HG02884 (cell line): ENCODE measurements around the gene LMAN1L.

Experiments
- ATAC-seq: cut with Tn5 transposase; IDR thresholded peaks from one replicate; pipeline ENCODE4 v1.9.1; 2021; ENCODE audit warnings: mild to moderate bottlenecking, moderate library complexity; ENCODE audit not compliant: unreplicated experiment

Gene LMAN1L

DNA sequence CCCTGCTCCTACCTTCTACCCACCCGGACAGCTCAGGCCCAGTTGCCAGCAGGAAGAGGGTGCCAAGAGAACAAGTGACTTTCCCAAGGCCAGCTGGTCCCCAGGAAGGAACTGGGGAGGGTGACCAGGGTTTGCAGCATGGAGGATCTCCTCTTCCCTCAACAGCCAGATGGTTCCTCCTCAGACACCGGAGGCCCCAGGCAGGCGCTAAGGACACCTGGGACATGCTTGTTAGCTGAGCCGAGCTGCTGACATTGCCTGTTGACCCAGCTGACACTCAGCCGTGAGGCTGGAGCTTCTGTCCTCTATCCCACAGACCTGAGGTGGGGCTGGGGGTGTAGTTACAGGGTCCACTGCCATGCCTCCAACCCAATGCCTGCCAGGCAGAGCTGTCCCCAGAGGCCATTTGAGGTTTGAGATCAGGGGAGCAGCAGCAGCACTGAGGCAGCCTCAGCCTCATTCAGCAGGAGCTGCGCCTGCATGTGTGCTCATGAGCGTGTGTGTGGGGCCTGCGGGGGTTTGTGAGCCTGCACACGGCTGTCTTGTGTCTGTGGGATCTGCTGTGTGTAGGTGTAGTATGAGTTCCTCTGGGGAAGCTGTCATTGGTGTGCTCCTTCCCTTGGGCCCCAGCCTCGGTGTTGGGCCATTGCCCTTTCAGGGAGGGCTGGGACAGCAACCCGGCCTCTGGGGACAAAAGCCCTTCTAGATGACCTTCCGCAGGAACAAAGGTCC lies 20.9 kb downstream of the LMAN1L start:
- ATAC-seq, result no peak

DNA sequence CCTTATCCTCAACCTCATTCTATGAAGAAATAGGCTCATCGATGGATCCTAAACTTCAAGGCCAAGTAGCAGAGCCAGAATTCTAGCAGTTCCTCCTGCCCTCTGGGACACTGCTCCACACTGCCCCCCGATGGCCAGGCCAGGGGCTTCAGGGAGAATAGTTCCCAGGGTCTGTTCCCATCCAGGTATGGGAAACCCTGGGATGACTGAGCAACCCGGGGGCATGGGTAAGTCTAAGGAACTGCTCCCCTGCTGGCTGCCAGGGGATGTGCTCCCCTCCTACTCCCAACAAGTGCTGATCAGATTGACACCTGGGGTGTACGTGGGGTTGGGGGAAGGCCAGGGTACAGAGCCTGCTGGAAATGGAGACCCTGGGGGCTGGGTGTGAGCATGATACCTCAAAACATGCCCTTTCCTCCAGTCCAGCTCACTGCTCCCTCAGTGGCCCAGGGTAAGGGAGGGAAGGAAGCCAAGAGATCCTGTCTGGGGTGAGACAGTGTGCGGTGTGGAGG lies 22.7 kb downstream of the LMAN1L start:
- no peak for ATAC-seq

DNA sequence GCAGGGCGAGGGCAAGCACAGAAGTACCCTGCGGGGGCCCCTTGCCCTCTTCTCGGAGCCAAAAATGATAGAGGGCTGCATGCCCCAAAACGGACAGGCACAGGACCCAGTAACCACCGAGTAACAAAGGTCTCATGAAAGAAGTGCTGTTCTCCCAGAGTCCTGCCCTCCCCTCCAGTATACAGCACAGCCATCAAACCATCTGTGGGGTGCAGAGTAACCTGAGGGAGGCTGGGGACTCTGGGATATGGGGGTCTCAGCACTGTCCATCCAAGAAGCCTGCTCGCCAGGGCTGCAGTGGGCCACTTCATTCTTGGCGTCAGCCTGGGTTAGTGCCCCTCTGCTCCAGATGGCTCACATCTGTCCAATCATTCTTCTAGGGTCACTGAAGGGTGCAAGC lies 24.2 kb downstream of the LMAN1L start:
- no peak for ATAC-seq

DNA sequence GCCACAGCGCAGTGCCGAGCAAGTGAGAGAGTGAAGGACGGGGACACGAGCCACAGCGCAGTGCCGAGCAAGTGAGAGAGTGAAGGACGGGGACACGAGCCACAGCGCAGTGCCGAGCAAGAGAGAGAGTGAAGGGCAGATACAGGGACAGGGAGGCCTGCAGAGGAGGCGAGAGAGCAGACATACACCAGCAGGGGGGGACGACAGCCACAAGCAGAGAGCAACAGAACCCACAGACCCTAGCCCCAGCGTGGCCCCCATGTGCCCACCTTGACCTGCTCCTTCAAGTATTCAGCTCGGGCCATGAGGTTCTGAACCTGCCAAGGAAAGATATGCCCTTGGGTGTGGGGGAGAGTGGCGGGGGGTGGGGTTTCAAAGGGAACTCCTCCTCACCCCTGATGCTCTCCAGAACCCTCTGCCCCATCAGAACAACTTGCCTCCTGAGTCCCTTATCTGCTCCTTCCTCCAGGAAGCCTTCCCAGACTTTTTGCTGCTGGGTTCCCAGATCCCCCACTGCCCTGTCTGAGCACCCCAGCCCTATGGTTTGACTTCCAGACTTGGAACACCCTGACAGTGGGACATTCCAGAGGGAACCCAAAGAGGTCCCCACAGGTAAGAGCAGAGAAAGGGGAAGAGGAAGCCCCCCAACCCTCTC lies 25.0 kb downstream of the LMAN1L start:
- ATAC-seq, result no peak

DNA sequence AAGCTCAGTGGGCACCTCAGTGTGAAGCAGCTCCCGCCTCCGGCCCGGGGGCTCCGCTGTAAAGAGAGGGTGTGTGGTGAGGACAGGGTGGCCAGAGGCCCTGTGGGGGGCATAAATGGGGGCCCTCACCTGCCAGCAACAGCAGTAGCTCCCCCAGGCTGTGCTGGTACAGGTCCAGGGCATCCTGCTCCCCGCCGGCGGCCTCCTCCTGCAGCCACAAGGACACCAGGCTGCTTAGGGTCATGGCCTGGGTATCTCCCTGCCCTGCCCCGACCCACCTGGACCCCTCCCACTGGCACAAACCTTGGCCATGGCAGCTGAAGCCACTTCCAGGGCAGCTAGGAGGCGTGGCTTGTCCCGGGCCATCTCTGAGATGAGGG lies 25.5 kb downstream of the LMAN1L start:
- ATAC-seq, result no peak

DNA sequence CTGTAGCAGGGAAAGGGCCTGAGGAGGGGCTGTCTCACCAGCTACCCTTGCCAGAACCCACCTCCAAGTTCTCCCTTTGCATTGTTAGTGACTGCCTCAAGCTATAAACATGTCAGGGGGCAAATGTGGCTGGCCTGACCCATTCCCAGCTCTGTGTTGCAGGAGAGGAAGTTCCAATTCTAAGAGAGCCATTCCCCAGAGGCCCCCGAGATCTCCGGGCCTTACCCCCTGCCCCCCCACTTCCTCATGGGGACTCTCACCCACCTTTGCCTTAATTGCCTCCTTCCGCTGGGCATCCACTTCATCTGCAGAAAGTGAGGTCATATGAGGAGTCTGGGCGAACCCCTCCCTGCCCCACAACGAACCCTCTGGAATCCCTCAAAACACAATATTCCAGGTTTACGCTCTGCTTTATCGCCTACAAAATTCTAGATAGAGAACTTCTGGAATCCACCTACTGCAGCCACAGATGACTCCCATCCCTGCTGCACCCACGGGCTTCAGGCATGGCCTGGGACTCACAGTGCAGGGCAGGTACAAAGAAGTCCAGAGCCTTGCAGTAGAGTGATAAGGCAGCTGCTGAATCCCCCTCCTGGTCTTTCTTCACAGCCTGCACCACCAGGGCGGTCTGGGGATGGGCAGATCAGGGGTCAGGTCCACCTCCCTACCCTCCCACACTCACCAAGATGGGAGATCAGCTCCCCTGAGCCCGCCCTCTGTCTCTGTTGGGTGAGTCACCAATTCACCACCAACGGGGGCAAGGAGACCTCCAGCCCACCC lies 26.3 kb downstream of the LMAN1L start:
- no peak for ATAC-seq

DNA sequence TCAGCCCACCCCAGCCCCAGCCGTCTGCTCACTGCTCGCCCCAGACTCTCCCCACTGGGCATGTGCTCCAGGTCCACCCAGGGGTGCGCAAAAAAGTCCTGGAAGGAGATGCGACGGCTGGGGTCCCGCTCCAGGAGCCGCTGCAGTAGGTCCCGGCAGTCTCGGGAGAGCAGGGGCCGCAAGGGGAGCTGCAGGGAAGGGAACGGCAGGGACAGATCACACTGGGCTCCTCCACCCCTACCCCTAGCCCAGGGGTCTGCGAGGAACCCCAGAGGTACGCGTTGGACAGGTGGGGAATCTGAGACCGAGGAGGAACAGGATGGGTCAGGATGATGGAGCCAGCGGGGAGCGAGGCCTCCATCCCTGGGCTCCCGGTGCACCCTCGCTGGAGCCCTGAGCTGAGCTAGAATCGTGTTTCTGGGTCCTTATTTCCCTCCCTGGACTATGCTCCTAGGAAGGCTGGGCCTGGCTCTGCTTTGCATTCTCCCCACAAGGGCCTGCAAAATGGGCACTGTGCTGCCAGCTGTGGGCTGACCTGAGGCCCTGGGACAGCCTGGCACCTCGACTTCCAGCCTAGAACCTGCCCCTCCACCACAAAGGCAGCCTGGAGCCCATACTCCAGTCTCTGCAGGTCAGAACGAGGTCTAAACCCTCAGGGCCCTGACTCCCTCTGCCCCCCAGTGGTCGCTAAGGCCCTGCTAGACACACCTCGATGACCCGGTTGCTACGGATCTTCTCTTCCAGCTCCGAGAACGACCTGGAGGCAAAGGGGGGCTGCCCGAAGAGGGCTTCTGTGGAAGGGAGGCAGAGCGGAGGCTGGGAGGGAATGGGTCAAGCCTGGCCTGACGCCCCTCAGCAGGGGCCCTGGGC lies 27.1 kb downstream of the LMAN1L start:
- ATAC-seq, result no peak

DNA sequence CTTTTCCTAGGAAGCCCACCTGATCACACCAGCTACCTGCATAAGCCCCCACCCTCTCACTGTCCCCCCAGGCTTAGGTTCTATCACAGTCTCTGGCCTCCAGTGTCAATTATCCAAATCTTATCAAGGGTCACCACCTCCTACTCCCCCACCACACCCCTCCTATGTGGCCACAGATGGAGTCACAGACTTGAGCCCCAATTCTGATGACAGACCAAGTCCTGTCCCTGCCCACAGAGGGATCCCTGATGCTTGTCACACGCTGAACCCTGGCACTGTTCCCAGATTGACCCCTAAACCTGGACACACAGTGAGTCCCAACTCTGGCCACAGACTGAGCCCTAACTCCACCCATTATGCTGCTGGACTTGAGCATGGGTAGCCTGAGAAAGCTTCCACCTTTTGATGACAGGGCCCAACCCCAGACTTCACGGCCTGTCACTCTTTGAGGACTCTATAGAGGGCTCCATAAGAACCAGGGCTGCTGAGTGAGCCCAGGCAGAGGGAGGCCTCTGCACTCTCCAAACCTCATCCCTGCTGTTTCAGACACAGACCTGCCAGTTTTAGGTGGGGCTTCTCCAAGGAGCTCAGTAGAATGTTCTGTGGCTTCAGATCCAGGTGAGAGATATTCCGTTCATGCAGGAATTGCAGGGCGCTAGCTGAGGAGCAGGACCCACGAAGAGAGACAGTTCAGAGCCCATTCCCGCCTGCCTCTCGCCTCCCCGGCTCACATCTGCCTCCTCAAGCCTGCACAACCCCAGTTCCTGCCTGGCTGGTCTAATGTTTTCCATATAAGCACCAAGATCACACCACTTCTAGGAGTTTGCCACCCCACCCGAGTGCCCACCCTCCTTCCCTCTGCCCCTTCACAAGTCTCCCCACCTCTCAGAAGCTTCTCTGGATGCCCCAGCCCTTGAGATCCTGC lies 28.5 kb downstream of the LMAN1L start:
- no peak for ATAC-seq

DNA sequence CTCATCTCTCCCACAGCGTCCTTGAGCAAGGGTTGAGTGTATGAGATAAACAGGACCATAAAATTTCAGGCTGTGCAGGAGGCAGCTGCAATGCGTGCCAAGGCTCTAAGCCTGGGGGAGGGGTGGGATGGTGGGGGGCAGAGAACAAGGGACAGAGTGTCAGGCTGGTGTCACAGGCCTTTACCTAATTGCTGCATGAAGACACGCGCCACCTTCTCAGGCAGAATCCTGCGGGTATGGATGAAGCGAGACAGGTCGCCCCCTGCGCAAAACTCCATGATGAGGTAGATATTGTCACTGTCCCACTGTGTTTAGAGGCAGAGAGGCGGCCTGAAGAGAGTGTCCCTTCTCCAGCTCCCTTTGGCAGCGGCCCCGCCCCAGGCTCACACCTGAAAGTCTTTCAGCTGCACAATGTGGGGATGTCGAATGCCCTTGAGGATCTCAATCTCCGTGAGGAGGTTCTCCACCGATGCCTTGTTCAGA lies 29.3 kb downstream of the LMAN1L start:
- ATAC-seq, result no peak

DNA sequence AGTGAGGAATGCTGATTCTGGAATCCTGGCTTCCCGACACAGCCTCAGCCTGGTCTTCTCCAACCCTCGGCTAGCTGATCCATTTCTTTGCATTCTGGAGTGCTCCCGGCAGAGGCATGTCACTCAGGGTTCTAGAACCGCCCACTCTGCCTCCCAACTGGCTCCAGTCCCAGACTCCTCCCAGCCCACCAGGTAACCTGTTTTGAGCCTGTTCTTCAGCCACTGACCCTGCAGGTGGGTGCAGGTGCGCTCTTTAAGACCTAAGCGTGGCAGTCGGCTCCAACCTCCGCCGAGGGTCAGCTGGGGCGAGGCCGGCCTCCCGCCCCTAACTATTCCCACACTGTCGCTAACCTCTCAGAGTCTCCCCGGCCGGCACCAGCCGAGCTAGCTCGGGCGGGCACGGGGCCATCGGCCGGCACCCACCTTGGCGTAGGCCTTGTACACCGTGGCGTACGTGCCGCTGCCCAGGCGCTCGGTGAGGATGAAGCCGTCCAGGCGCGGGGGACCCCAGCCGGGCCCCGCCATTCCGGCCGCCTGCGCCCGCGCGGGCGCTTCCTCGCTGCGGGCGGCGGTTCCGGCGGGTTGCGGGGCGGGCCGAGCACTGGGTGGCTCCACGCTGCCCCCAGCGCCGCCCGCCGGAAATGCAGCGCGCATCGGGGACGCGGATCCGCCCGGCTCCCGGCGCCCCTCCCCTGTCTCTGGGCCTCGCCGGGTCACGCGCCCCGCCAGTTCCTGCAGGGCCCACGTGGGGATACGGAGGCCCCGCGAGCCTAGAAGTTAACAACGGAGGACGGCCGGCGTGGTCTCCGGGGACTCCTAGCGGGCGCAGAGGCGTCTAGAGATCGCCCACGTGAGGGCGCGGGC lies 30.2 kb downstream of the LMAN1L start, which contains the start of gene ULK3:
Gene ULK3, minus strand, starts transcription at position 576 of the 864 bp plus-strand sequence. Its CDS starts 51 bp downstream, at position 525.
- peak; percentile 80 for ATAC-seq

DNA sequence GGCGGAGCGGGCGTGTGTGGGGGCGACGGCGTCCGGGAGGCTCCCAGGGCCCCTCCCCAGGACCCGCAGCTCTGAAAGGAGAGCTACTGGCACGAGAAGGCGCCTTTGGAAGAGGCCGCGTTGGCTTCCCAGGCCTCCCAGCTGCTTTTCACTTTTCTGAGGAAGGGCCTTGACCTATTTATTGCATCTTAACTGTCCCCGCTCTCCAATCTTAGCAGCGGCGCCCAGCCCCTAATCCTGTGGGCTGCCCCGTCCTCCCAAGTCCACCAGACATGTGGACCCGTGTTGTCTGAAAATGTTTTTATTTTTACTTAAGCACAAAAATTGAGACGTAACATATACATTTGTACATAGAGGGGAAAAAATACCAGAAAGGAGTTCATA lies 30.8 kb downstream of the LMAN1L start:
- no peak for ATAC-seq

DNA sequence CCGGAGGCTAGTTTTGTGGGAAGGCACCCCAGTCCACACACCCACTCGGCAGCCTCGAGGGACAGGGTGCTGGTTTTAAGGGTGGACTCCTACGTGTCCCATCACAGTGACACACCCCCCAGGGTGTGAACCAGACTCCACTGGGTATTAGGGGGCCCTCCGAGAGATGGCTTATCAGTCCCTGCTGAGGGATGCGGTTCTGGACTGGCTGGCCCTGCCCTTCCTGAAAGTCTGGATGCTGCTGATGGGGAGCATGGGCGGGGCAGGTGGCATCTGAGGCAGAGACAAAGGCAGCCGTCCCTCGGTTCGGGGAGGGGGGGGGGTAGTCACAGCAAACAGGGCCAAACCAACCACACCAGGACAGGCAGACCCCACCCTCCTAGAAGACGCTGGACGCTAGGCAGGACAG lies 31.3 kb downstream of the LMAN1L start:
- ATAC-seq, result no peak

DNA sequence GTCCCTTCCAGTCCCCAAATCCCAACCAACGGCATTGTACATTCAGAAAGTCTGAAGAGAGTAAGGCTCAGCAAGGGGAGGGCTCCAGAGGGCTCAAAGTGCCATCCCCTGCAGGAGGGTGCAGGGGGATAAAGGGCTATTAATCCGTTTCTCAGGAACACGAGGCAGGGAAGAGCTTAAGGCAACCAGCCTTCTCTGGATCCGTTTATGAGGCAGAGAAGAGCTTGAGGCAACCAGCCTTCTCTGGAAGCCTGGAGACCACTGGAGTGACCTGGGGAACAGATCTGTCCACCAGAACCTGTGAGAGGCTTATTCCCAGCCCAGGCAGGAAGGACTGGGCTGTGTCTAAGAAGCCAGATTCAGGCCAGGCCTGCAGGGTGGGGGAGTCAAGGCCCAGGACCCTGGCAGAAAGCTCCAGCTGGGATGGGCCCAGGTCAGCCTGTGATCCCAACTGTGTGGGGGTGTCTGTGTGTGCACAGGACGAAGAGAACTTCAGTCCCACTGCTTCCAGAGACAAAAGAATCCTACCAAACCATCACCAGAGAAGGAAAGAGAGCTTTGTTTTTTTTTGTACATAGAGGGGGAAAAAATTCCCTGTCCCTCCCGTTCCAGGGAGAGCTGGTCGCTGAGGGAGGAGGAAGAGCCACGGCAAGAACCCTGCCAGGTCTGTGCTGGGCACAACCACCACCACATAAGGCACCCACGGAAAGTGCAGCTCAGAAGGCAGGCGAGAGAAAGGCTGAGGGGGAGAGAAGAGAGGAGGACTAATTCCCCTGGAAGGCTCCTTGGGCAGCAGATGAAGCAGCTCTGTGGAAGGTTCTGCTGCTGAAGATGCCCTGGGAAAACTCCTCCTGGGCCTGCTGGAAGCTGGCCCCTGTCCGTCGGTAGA lies 31.9 kb downstream of the LMAN1L start:
- ATAC-seq, result no peak

DNA sequence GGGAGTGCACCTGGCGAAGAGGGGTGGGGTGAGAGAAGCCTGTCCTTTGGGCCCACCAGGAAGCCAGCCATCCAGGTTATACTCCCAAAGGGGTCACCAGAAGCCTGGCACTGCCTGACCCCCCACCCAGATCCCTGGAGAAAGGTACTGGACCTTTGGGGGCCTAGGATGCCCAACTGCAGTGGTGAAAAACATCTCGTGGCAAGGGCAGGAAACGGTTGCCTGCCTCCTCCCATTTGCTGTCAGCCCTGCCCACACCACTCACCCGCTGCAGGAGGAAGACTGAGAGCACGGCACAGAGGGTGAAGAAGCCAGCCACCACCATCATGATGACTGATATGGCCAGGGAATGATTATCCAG lies 32.6 kb downstream of the LMAN1L start:
- ATAC-seq, result no peak

DNA sequence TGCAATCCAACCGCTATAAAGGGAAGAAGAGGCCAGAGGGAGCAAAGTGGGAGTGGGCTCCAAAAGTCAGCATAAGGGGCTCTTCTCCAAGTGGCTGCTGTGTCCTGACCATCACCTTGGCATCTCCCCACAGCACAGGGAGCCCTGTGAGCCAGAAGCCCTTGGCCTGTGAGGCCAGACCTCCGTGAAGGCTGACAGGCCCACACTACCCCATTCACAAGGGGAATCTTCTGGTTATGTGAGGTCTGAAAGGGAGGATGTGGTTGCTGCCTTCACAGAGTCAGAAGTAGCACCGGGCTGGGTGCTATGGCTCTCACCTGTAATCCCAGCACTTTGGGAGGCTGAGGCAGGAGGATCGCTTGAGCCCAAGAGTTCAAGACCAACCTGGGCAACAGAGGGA lies 32.9 kb downstream of the LMAN1L start:
- ATAC-seq, result no peak

DNA sequence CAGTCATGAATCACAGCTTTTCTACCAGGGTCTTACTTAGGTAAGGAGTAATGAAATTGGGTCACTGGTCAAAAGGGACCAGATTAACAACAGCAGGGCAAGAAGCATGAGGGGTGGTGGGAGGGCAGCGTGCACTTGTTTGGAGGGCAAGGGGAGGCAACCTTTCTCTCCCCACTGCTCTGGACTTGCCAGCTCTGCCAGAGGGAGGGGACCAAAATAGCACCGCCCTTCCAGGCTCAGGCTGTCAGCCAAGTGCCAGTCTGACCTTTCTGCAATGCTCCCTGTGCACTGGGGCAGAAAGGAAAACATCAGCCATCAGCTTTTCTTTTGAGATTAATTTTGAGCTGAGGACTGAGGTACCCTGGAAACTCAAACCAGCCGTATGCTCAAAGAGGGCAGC lies 34.8 kb downstream of the LMAN1L start:
- ATAC-seq, result no peak

DNA sequence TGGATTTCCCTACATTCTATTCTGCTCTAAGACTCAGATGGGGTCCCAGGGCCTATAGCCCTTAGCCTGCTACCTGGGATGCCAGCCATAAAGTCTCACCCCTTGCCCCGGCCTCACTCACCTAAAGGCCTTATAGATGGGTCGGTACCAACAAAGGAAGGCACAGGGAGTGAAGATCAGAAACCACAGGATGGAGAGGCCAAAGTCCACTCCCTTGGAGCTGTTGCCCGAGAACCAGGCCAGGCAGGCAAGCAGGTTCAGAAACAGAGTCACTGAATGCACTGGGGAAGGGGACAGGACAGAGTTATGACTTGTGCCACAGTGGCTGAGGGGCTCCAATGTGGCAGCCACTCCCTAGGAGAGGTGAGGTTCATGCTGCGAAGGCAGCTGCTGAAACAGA lies 37.8 kb downstream of the LMAN1L start:
- no peak for ATAC-seq

DNA sequence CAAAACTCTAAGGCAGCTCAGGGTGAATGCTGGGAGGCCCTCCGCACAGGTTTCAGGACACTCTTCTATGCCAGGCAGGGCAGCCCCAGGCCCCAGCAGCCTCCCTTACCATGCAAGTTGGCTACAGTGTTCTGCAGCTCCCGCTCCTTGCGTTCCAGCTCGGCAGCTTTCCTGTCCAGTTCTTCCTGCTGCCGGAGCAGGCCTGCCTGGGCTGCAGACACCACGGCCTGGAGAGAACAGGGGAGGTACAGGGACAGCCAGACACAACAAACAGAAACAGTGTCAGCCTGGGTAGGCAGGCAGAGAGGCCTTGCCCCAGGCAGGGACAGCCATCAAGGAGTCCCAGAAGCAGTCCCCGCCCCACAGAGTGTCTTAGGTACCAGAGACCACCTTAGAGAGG lies 39.3 kb downstream of the LMAN1L start:
- ATAC-seq, result no peak
